GDM1 (cell line): Measurements from ENCODE around the gene SH2B3.
"Not testable (repeated sequence)": the region's sequence is repeated elsewhere in the genome, so short reads cannot be mapped to it uniquely, and the experiment has no call there.

ENCODE experiments used
- DNase-seq: peaks from one replicate; lab custom pipeline; 2025; lab: John Stamatoyannopoulos, UW

The SH2B3 gene

GRCh38 chr12:111405859-111406473, at the start of gene SH2B3:
Gene SH2B3, plus strand, starts transcription at chr12:111405923. Its CDS starts 12,223 bp downstream, at chr12:111418146.
- no peak for DNase-seq

DNA sequence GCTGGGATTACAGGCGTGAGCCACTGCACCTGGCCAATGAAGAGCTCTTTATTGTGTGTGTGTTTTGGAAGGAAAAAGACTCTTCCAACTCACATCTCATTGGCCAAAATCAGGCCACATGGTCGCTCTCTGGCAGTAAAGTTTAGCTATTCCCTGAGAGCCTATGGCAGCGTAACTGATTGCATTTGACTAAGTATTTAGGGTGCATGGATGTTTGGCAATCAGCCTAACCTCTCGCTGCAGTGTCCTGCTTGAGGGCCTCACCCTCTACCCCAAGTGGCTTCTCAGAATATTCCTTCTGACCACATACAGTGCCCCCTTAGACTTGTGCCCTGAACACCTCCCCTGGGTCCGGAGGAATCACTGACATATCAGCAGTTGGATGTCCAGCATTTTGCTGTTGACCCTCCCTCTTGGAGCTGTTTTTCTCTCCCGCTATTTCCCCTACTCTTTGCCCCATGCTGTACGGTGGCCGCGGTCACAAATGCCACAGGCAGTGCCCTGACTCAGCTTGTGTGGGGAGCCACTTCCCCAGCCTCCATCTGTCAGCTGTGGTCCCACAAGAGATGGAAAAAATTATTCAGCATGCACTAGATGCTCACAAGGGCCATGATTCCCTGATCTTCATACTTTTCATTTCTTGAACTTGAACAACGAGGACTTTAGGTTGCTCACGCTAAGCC, 46.4 kb upstream of the SH2B3 start:
- DNase-seq, result peak; percentile 73

- no peak for DNase-seq
Observed at GRCh38 chr12:111359914-111360276, 45.8 kb upstream of the SH2B3 start.

GRCh38 chr12:111360325-111360930, 45.3 kb upstream of the SH2B3 start:
- DNase-seq, result no peak

- no peak for DNase-seq
Observed at GRCh38 chr12:111361073-111361716, 44.5 kb upstream of the SH2B3 start.

GRCh38 chr12:111361717-111362576, 43.8 kb upstream of the SH2B3 start:
- no peak for DNase-seq

DNA sequence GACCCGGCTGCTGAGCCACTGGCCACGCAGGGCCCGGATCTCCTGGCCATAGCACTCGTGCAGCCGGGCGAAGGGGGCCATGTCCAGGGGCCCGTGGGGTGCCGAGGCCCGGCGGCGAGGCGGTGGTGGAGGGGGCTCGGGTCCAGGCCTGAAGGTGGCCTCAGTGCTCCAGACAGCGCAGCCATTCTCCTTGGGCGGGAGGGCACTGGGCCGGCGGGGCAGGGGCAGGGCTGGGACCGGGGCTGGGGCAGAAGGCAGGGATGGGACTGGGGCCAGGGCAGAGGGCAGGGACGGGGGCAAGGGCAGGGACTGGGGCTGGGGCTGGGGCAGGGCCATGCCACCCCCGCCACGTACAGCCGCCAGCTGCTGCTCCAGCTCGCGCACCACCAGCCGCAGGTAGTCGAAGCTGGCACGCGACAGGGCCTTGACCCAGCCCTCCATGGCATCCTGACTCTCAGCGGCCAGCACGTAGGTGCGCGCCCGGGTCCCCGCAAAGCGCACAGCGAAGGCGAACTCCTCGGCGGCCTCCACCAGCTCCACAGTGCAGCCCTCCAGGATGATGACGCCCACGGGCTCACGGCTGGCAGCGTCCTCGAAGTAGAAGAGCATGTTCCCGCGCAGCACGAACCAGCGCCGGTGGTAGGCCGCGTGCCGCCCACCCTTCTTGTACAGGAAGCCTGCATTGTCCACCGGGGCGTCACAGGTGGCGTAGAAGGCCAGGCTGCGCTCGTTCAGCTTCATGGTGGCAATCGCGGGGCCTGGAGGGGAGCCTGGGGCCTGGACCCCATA, 42.8 kb upstream of the SH2B3 start:
- no peak for DNase-seq

- no peak for DNase-seq
Observed at GRCh38 chr12:111363578-111363977, 42.1 kb upstream of the SH2B3 start.

DNA sequence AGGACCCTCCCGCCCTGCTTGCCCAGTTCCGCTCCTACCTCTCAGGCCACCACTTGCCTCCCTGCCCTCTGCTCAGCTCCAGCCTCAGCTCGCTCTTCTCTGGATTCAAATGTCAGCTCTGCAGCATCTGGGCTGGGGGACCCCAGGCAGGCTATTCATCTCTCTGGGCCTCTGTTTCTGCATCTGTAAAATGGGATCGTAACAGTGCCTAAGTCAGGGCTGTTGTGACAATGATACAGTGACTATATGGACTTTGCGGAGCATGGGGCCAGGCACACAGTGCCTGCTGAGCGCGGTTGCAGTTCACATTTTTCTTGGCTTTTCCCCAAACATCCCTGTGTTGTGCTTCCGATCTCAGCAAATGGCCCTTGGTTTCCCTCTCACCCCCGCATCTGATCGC, 39.6 kb upstream of the SH2B3 start:
- no peak for DNase-seq

DNA sequence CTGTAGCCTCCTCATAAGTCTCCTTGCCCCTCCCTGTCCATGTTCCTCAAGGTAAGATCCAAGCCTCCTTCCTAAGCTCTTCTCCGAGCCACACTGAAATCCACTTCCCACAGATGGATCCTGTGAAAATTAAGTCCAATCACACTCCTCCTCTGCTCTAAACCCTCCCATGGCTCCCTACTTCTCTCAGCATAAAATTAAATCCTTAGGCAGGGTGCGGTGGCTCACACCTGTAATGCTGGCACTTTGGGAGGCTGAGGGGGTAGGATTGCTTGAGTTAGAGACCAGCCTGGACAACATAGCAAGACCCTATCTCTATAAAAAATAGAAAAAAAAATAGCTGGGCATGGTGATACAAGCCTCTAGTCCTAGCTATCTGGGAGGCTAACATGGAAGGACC, 39.1 kb upstream of the SH2B3 start:
- DNase-seq, result no peak

DNA sequence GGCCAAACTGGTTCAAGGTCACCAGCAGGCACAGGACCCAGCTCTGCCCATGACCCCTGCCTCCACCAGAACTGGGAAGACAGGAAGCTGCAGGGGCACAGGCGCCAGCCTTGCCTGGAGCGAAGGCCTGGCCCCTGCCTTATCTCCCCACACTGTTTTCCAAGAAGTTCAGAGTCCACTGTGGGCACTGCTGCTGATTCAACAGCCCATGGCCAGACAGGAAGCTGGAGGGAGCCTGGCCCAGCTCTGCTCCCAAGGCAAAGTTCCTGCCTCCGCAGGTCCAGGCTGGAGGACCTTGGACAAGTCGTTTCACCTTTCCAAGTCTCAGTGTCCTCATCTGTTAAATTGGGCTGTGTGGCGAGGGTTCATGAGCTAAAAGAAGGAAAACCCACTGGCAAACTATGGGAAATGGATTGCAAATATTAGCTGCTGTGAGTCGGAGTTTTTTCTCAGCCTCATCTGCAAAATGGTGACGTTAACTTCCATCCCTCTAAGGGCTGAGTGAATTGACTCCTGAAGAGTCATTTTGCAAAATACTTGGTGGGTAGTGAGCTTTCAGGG, 38.0 kb upstream of the SH2B3 start:
- DNase-seq, result no peak

DNA sequence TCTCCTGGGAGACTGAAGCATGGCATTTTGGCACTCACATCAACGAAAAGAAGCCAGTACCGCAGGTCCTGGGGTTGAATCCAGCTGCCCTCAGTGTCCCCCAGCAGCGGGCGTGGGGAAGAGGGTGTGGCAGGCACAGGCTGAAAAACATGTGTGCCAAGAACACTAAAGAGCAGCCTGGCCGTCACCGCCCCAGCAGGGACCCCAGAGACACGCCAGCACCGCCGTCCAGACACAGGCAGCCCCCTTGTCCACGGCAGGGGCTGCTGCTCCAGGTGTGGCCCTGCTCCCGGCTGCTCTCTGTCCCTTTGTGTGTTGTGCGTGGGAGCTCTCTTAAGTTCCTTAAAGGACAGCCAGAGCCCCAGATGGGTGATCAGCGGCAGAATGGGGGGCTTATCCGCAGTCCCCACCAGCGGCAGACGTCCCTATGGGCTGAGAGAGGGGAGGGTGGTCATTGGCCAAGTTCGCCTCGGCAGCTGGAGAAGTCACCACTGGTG, 37.4 kb upstream of the SH2B3 start:
- DNase-seq, result no peak

DNA sequence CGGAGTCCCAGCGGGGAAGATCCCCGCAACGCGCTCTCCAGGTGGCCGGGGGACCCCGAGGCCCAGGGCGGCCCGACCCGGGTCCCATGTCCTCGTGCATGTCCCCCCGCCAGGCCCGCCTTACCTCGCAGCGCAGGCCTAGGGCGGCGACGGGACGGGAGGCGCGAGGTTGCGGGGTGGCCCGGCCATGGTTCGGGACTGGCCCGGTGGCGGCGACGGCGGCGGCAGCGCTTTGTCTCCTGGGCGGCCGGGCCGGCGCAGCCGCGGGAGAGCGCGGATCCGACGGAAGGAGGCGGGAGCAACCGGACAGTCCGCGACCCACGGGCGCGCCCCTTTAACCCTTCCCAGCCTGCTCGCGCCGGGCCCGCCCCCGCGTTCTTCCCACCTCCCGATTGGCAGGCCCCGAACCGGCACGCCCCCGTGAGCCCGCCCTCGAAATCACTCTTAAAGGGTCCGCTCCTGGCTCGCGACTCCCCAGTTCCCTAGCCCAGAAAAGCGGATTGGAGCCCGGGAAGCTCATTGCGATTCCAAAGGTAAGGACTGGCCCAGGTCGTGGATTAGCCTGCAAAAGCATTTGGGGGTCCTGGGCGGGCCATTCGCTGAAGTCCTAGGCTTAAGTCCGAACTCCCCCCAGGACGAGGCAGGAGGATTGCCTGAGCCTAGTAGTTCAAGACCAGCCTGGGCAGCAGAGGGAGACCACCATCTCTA, 36.8 kb upstream of the SH2B3 start, which contains the start of gene PHETA1:
TSS of gene PHETA1 (minus strand) at position 308 of the 708 bp plus-strand sequence. CDS start 5,668 bp downstream, outside the sequence.
- DNase-seq, result peak; percentile 76

DNA sequence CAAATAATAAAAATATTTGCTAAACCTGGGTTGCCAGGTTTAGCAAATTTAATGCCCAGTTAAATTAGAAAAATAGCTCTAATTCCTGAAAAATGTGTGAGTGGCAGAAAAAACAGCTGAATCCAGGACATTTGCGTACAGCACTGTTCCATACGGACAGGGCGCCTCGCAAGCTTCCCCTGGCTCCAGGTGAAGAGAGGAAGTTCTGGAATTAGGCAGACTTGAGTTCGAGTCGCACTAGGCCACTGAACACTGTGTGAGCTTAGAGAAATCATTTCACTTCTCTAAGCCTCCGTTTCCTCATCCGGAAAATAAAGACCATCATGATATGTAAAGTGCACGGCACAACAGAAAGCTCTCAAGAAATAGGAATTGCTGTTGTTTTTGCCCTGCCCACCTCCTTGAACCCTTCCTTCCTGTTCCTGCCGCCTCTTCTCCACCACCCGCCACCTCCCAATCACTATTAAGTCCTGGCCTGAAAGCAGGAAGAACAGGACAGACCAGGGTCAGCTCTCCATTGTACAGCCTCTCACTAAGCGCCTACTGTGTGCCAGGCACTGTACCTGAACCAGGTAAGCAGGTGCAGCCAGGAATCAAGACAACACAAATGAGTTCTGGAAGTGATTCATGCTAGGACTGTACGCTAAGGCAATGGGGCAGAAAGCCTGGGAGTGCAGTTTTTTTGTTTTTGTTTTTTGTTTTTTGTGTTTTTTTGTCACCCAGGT, 36.1 kb upstream of the SH2B3 start:
- no peak for DNase-seq

DNA sequence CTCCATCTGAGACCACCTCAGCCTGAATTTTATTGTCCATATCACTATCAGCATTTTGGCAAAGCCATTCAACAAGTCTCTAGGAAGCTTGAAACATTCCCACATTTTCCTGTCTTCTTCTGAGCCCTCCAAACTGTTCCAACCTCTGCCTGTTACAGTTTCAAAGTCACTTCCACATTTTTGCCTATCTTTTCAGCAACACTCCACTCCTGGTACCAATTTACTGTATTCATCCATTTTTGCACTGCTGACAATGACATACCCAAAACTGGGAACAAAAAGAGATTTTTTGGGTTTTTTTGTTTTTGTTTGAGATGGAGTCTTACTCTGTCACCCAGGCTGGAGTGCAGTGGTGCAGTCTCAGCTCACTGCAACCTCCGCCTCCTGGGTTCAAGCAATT, 32.5 kb upstream of the SH2B3 start:
- not testable (repeated sequence) for DNase-seq

DNA sequence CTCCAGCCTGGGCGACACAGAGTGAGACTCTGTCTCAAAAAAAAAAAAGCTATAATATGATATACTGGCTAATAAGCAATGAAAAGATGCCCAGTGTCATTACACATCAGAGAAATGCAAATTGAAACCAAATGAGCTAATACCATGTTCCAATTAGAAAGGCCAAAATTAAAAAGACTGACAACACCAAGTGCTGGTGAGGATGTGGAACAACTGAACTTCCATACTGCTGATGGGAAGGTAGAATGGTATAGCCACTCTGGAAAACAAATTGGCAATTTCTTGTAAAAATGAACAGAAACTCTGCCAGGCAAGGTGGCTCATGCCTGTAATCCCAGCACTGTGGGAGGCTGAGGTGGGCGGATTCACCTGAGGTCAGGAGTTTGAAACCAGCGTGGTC, 28.3 kb upstream of the SH2B3 start:
- no peak for DNase-seq

DNA sequence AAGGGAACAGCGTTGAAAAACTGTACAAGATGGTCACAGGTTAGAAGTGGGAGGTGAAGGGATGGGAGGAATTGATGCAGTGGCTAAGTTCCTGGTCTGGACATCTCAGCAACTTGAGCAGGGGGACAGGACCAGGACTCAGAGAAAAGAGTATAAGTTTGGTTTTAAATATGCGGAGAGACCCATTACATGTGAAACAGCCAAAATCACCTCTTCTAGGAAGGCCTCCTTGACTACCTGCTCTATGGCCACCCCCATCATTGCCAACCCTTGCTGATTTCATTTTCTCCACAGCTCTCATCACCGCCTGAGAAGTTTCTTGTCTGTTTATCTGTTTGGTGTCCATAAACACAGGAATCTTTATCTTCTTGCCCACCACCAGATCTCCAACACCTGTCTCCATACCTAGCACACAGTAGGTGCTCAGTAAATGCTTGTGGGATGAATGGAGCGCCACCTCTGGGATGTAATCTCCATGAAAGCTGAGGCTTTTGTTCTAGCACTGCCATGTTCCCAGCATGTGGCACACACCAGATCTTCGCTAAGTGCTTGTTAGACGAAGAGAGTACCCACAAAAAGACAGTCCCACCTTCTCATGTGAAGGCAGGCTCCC, 25.7 kb upstream of the SH2B3 start:
- no peak for DNase-seq

GRCh38 chr12:111384596-111384995, 21.1 kb upstream of the SH2B3 start:
- DNase-seq, result no peak

DNA sequence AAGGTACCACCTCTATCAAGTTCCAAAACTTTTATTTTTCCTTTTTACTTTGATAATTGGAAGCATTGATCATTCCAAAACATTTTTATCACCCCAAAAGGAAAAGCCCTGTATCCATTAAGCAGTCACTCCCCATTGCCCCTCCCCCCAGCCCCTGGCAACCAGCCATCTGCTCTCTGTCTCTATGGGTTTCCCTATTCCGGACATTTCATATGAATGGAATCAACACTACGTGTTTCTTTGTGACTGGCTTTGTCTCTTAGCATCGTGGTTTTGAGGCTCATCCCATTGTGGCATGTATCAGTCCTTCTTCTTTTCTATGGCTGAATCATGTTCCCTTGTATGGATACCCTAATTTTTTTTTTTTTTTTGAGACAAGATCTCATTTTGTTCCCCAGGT, 18.8 kb upstream of the SH2B3 start:
- no peak for DNase-seq
